Measurements from ENCODE around the gene THSD7B. TPM values are rescaled to one million over a fixed set of nuclear protein-coding genes. Genes with fewer than 3 reads are reported as not detected.
A peak's percentile ranks its signal among the peaks of the same experiment; 100 is the strongest.

Gene THSD7B
- total and polyA plus RNA-seq, 8 donors: 0.13 to 4.5 (median 2.7) TPM

GRCh38 chr2:137211761-137212160 is 446.4 kb downstream of the THSD7B start:
- no peak overlapping the region for H3K4me3 ChIP-seq
- H3K4me1 ChIP-seq: no peaks in the 10 kb centered on the region
- DNase-seq (no peak), ATAC-seq (no peak)
- TF ChIP-seq CTCF (IDR thresholded peaks at IDR 0.05): no peak
- no peaks in the 10 kb centered on the region for H3K36me3 ChIP-seq
- H3K27me3 ChIP-seq: no peaks in the 10 kb centered on the region
- H3K9me3 ChIP-seq: no peaks in the 10 kb centered on the region
- no peak overlapping the region for H3K27ac ChIP-seq
- intact Hi-C loops (cut with DNase I): no loop called here

GRCh38 chr2:137220438-137220993 is 455.2 kb downstream of the THSD7B start:
- intact Hi-C loops (cut with DNase I): no loop called here
- Histone ChIP-seq H3K4me3 (no peak overlapping the region), H3K27me3 (no peaks in the 10 kb centered on the region), H3K27ac (no peak overlapping the region), H3K36me3 (no peaks in the 10 kb centered on the region), H3K9me3 (no peaks in the 10 kb centered on the region), H3K4me1 (no peaks in the 10 kb centered on the region)
- ATAC-seq: no peak
- peak in 2 of 4 donors; percentile 1 to 7 for DNase-seq
- no peak for TF ChIP-seq CTCF (IDR thresholded peaks at IDR 0.05)

- no peaks in the 10 kb centered on the region for H3K4me1 ChIP-seq
- ATAC-seq (no peak), DNase-seq (no peak)
- no peak for TF ChIP-seq CTCF (IDR thresholded peaks at IDR 0.05)
- no peaks in the 10 kb centered on the region for H3K9me3 ChIP-seq
- H3K27ac ChIP-seq: no peak overlapping the region
- intact Hi-C loops (cut with DNase I): no loop called here
- no peaks in the 10 kb centered on the region for H3K36me3 ChIP-seq
- H3K4me3 ChIP-seq: no peak overlapping the region
- H3K27me3 ChIP-seq: no peaks in the 10 kb centered on the region
These were observed 456.6 kb downstream of the THSD7B start for GRCh38 chr2:137221797-137222492.

- no peak for TF ChIP-seq CTCF (IDR thresholded peaks at IDR 0.05)
- ATAC-seq: no peak
These were observed 458.4 kb downstream of the THSD7B start for GRCh38 chr2:137223722-137224121.

GRCh38 chr2:137228566-137228965 is 463.2 kb downstream of the THSD7B start:
- DNase-seq (no peak), ATAC-seq (no peak)
- no peak for TF ChIP-seq CTCF (IDR thresholded peaks at IDR 0.05)
- H3K4me1 ChIP-seq: no peaks in the 10 kb centered on the region
- no peaks in the 10 kb centered on the region for H3K36me3 ChIP-seq
- intact Hi-C loops (cut with DNase I): no loop called here
- no peaks in the 10 kb centered on the region for H3K9me3 ChIP-seq
- no peak overlapping the region for H3K4me3 ChIP-seq
- H3K27me3 ChIP-seq: no peaks in the 10 kb centered on the region
- no peak overlapping the region for H3K27ac ChIP-seq

More at GRCh38 chr2:137223722-137224121, 458.4 kb downstream of the THSD7B start:
- Histone ChIP-seq H3K4me3 (no peak overlapping the region), H3K9me3 (no peaks in the 10 kb centered on the region), H3K27me3 (no peaks in the 10 kb centered on the region), H3K4me1 (no peaks in the 10 kb centered on the region), H3K36me3 (no peaks in the 10 kb centered on the region), H3K27ac (no peak overlapping the region)
- no peak for DNase-seq
- intact Hi-C loops (cut with DNase I): no loop called here
